ENCODE measurements around the gene UNC13A.

The UNC13A gene

DNA sequence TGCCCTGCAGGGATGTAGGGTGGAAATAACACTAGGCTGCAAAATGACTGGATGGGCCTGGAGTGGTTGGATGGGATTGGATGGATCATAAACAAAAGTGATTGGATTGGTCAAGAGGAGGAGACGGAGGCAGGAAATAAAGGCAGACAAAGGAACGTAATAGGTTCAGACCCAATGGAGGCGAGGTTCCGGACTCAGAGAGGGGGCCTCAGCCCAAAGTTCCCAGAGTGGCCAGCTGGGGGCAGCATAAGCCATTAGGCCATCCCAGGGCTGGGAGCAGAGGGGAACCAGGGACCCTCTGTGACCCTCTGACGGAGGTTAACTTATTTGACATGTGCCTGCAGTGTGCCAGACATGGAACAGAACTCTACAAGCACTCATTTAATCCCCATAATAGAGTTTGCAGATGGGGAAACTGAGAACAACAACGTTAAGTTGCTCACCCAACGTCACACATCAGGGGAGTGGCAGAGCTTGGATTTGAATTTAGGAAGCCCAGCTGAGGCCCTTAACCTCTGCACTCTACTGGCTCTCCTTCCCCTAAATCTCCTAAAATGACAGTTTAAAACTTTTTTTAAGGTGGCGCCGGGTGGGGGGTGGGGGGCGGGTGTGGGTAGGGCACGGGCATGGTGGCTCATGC, 15.8 kb upstream of the UNC13A start:
- no peak for DNase-seq

DNA sequence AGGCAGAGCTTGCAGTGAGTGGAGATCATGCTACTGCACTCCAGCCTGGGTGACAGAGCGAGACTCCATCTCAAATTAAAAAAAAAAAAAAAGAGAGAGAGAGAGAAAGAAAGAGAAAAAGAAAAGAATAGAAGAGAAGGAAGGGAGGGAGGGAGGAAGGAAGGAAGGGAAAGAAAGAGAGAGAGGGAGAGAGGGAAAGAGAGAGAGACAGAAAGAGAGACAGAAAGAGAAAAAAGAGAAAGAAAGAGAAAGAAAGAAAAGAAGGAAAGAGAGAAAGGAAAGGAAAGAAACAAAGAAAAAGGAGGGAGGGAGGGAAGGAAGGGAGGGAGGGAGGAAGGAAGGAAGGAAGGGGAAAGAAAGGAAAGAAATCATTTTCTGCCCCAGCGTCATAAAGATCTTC, 7.0 kb upstream of the UNC13A start:
- no peak for DNase-seq

GRCh38 chr19:17692566-17692965, 4.4 kb upstream of the UNC13A start:
- DNase-seq: no peak

DNA sequence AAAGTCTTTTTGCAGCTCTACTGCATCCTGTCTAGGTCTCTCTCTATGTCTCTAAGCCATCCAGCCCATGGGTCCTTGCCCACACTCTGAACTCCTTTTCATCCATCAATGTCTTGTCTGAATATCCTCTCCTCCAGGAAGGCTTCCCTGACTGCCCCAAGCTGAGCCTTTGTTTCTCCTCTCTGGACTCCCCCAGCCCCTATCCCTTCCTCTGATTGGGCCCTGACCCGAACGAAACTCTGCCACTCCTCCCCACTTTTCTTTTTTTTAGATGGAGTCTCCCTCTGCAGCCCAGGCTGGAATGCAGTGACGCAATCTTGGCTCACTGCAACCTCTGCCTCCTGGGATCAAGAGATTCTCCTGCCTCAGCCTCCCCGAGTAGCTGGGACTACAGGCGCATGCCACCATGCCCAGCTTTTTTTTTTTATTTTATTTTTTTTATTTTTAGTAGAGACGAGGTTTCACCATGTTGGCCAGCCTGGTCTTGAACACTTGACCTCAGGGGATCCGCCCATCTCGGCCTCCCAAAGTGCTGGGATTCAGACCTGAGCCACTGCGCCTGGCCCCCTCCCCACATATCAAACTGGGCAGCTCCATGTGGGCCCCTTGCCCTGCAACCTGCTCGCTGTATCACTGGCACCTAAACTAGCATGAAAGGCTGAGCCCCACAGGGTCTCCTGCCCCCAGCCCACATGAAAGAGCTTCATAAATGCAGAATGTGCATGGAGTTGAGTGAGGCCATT, 870 bp upstream of the UNC13A start:
- no peak for DNase-seq

- peak; percentile 12 for DNase-seq
Measured at GRCh38 chr19:17687141-17687856, 855 bp downstream of the UNC13A start.

GRCh38 chr19:17686592-17687024, 1.5 kb downstream of the UNC13A start:
- peak; percentile 7 for DNase-seq

DNA sequence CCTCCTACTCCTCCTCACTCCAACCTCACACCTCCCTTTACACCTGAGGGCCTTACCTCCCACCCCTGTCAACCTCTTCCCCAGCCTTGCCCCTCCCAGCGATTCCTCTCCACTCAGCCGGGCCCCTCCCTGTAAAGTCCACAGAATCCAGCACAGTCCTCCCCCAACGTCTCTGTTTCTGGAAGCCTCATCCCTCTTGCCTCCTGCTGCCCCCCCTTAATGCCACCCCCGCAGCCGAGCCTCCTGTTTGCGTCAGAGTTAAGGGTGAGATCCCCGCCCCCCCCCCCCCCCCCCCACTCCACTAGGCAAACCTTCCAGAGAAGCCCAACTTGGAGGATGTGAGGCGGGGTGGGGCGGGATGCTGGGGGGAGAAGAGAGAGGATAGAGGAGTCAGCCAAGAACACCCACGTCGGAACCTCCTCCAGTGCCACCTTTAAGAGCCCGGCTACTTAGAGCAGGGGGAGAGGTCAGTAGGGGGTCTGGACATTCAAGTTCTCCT, 2.1 kb downstream of the UNC13A start:
- DNase-seq: no peak

DNA sequence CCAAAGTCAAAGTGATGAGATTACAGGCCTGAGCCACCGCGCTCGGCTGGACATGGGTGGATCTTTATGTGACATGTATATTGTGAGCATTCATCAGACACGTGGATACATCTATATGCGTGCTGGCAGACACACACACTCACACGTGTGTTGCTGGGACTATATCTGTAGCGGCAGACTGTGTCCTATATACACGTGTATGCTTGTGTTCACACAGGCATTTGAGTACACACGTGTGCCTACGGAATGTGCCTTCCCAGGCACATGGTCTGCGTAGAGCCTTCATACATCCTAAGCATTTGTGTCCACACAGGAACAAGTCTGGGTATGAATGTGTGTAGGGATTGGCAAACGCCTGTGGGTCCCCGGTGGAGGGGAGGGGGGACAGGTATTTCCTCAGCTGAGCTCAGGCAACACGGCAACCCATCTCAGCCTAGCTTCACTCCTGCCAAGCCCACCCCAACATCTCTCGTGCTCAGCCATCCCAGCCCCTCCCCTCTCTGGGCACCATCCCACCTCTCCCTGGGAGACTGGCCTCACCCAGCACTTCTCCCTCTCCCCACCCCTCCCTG, 2.6 kb downstream of the UNC13A start:
- no peak for DNase-seq

- no peak for DNase-seq
Measured at GRCh38 chr19:17684256-17684655, 3.9 kb downstream of the UNC13A start.

- no peak for DNase-seq
Measured at GRCh38 chr19:17683078-17683477, 5.1 kb downstream of the UNC13A start.

GRCh38 chr19:17682273-17682672, 5.9 kb downstream of the UNC13A start:
- DNase-seq: no peak

DNA sequence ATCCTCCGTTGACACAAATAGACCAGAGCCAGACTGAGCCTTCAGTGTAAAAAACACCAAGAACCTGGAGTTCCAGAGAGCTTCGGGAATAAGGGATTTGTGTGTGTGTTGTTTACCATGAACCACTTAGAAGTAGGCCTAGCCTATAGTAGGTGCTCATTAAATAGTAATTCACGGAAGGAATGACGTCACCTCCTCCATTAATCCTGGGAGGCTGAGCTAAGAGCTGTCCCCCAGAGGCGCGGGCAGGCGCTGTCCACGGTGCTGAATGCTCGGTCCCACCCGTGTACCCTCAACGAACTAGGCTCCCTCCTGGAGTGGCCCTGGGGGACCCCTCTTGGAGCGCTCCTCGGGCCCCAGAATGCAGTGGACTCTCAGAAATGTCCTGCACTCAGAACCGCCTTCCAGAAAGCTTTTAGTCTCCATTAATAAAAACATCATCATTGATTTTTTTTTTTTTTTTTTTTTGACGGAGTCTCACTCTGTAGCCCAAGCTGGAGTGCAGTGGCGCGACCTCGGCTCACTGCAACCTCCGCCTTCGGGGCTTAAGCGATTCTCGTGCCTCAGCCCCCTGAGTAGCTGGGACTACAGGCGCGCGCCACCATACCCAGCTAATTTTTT, 6.5 kb downstream of the UNC13A start:
- DNase-seq: no peak

DNA sequence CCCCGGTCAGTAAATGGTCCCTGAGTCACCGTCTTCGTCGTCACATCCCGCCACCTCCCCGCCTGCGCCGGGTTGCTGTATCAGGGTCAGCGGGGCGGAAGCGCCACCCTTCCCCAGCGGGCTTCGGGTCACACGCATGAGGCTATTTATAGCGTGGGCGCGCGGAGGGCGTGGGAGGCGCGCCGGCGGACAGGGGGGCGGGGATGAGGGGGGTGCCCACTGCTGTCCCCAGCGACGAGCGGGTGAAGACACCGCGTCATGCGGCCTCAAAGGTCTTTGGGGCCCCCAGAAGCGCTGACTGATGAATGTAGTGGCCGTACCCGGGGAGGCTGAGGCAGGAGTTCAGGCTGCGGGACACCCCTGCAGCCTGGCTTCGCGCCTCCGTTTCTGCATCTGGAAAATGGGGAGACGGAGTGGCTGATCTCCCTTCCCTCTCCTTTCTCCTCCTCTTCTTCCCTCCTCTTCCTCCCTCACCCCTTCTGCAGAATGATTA, 7.9 kb downstream of the UNC13A start:
- no peak for DNase-seq

DNA sequence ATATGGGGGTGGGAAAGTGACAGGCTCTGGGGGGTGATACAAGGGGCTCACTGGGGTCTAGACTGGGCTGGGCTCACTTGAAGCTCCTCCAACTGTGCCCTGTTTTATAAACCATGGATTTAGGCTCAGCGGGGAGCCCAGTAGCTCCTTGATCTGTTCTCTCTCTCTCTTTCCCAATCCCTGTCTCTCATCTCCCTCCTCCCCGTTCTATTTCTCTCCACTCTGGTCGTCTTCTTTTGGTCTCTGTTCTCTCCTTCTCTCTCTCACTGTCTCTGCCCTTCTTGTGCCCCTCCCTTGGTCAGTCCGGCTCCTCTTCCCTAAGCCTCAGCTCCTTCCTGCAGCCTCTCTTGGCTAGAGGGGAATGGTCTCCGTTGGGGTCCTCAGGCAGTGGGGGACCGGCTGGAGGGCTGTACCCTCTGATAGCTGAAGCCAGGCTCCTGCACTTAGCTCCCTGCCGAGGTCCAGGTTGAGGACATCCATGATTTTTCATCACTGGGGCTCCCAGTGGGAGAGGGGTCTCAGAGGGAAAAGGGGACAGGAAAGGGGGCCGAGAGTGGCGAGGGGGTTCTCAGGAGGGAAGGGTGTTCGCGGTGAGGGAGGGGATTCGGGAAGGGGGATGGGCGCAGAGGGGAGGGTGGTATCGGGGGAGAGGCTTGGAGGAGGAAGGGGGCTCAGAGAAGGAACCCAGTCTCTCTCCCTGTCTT, 8.5 kb downstream of the UNC13A start:
- no peak for DNase-seq

DNA sequence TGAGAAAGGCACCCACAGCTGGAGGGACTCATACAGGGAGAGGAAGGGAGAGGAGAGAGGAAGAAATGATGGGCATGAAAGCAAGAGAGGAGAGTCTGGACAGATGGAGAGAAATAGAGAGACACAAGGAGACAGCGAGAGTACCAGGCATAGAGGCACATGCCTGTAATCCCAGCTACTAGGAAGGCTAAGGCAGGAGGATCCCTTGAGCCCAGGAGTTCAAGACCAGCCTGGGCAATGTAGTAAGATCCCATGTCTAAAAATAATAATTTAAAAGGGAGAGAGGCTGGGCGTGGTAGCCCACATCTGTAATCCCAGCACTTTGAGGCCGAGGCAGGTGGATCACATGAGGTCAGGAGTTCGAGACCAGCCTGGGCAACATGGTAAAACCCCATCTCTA, 9.3 kb downstream of the UNC13A start:
- DNase-seq: no peak

GRCh38 chr19:17677002-17677401, 11.2 kb downstream of the UNC13A start:
- no peak for DNase-seq

GRCh38 chr19:17676295-17676694, 11.9 kb downstream of the UNC13A start:
- DNase-seq: no peak

GRCh38 chr19:17673937-17674799, 14.0 kb downstream of the UNC13A start:
- no peak for DNase-seq

- DNase-seq: no peak
Measured at GRCh38 chr19:17671906-17672305, 16.2 kb downstream of the UNC13A start.

- DNase-seq: no peak
Measured at GRCh38 chr19:17669419-17669818, 18.7 kb downstream of the UNC13A start.

GRCh38 chr19:17665058-17665457, 23.1 kb downstream of the UNC13A start:
- DNase-seq: no peak

Measured in DMS79 treated with DMSO at 0.1 percent for 48 hours (cell line).